LNCAP (cell line): ENCODE results near the gene RTN4.

Source experiments
- TF ChIP-seq, protein P1 (sequence below): fragments of 450-650 bp; IDR thresholded peaks from 2 replicates; pipeline ENCODE4 v1.5.1; 2017; ENCODE audit warnings: mild to moderate bottlenecking

Gene RTN4

DNA sequence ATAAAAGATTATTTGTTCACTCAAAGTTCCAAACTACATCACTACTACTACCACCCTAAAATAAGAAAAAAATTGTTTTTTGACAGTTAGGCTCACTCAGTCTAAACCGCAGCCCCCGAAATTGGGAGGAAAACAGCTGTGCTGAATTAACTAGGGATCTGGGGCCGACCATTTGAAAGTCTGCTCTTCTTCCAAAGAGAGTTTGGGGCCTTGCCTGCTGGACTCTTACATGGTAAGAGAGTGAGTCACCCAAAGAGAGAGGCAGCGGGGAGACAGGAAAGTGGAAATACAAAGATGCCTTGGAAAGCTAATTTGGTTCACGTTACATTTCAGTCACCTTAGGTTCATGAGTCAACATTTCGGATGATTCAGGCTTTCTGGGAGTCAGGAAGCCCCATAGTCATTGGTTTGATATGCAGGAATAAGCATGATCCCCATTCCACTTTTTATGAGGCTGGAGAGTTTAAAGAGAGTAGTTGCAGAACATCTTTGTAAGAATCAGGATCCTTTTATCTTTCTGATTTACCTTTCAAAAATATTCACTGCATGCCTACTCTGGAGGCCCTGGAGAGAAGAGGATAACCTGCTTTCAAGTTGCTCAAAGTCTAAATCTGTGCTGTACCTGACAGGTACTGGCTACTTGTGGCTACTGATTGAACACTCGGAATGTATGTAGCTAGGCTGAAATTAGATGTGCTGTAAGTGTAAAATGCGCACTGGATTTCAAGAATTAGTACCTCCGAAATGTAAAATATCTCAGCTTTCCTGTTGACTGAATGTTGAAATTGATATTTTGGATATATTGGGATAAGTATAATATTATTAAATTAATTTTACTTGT lies 995 bp upstream of the RTN4 start:
- TF ChIP-seq, protein P1, sequence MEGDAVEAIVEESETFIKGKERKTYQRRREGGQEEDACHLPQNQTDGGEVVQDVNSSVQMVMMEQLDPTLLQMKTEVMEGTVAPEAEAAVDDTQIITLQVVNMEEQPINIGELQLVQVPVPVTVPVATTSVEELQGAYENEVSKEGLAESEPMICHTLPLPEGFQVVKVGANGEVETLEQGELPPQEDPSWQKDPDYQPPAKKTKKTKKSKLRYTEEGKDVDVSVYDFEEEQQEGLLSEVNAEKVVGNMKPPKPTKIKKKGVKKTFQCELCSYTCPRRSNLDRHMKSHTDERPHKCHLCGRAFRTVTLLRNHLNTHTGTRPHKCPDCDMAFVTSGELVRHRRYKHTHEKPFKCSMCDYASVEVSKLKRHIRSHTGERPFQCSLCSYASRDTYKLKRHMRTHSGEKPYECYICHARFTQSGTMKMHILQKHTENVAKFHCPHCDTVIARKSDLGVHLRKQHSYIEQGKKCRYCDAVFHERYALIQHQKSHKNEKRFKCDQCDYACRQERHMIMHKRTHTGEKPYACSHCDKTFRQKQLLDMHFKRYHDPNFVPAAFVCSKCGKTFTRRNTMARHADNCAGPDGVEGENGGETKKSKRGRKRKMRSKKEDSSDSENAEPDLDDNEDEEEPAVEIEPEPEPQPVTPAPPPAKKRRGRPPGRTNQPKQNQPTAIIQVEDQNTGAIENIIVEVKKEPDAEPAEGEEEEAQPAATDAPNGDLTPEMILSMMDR: no peak

DNA sequence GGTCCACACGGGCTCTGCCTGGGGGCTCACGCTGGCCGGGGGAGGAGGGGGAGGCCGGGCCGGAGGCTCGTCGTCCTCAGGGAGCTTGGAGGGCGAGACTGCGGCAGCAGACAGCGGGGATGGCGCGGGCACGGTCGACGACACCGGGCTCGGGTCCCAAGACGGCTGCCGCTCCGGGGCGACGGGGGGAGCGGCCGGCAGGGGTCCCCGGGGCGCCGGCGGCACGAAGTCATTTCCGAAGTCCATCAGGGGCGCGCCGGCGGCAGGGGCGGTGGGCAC lies 491 bp downstream of the RTN4 start:
- TF ChIP-seq, protein P1: no peak

DNA sequence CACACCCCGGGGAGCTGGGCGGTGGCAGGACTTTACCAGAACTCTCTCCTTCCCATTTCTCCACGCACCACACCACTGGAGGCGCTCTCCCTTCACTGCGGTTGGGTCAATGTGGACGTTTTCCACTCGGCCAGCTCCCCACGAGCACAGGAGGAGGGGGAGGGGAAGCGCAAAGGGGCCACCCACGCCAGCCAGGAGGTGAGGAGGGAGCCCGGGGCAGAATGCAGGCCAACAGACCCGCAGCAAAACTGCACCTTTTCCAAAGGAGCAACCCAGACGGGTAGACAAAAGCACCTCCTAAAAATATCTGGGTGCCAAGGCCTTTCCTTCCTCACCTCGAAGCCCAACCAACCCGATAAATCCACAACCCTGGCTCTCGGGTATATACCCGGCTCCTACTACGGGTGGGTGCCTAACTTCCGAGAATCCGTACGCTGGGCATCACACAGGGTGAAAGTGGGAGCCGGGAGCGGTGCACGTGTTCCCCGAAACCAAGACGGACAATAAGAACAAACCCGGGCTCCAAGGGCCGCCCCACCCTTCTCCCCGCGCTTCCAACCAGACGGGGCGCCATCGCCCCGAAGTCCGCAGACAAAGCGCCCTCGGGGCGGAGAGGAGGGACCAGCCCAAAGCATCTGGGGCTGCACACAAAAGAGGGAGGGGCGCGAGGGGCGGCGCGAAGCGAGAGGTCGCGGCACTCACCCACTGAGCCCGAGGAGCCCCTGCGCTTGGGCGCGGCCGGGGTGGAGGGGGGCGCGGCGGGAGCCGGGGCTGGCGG lies 1.0 kb downstream of the RTN4 start:
- TF ChIP-seq, protein P1: peak; percentile 46; the same call in 1 of the 2 replicates

DNA sequence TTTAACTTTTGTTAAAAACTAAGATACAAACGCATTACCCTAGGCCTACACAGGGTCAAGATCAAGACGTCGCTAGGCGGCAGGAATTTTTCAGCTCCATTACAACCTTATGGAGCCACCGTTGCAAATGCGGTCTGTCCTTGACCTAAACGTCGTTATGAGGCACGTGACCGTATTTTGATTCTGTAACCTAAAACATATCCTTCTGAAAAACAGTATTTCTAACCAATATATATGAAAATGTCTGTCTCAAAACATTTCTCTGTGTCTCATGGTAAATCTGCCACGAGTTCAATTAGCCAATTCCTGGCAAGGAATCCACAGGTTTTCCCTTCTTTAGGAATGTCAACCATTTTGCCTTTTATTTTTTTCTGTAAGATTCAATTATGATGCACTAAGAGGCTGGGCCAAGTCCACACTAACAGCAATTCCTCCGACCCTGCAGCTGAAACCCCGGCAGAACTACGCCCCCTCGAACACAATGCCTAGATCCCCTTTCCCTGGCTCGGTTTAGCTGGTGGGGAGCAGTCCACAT lies 1.7 kb downstream of the RTN4 start:
- TF ChIP-seq, protein P1: no peak

DNA sequence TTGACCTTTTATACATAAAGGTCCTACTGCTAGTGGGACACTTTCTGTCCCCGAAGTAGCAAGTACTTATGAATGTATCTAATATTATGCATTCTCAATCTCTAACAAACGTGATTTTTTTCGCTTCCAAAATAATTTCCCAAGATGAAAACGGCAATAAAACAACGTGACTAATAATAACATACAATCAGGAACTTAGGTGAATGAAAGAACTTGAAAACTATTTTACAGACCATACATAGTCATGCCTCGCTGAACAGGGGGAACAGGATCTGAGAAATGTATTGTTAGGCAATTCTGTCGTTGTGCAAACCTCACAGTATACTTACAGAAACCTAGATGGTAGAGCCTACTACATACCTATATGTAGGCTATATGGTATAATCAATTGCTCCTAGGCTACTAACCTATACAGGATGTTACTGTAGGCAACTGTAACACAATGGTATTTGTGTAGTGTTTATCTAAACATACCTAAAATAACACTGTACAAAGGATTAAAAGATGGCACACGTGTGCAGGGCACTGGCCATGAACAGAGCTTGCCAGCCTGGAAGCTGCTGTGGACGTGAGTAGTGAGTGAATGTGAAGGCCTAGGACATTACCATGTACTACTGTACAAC lies 2.5 kb downstream of the RTN4 start:
- TF ChIP-seq, protein P1: no peak

DNA sequence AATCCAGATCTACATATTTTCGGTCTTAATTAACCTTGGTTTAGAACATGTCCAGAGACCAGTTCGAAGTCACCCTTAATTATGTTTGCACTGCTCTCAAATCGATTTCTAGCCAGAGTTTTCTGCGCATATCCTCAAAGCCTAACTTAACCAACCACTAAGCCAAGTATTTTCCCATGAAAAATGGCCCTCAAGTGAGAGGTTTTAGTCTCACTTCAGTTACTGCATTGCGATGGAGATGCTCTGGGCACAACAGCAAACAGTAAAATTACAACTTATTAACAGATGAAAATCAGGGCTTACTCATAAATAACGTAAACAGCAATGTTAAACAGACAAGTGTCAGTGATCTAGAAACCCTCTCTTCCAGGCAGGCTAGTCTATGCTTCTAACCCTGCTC lies 4.5 kb downstream of the RTN4 start:
- TF ChIP-seq, protein P1: no peak

DNA sequence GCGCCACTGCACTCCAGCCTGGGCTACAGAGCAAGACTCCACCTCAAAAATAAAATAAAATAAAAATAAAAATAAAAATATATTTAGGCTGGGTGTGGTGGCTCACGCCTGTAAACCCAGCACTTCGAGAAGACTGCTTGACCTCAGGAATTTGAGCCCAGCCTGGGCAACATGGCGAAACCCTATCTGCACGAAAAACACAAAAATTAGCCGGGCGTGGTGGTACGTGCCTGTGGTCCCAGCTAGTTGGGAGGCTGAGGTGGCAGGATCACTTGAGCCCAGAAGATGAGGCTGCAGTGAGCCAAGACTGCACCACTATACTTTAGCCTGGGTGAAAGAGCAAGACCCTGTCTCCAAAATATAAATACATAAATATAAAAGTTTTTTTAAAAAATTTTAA lies 6.4 kb downstream of the RTN4 start:
- TF ChIP-seq, protein P1: no peak
